K562 (cell line): ENCODE data around the gene GPAT3. TPM values are rescaled to one million over a fixed set of nuclear protein-coding genes. Genes with fewer than 3 reads are reported as not detected.

ENCODE experiments used
- ATAC-seq: fragments of 200-7000 bp; cut with Tn5 transposase; 3 replicates; pipeline ENCODE4 v1.9.1; 2020; ENCODE audit warnings: moderate library complexity
- BruUV-seq: library from RNA; stranded (reverse); fragments of 400-500 nt; replicated peaks from 2 replicates; lab custom pipeline; 2021; lab: Mats Ljungman, UMichigan
- CTCF ChIA-PET: fragments of 300-600 bp; formaldehyde crosslinking; extraction: SDS; loops from one replicate; lab custom pipeline; 2021; ENCODE audit warnings: low intra/inter-chr PET ratio; lab: Yijun Ruan, JAX
- POLR2A ChIA-PET: fragments of 300-600, 350-650 bp; sonication (Branson Sonifier 250); formaldehyde crosslinking; extraction: SDS; loops from one replicate; lab custom pipeline; 2021; ENCODE audit warnings: antibody characterized with exemption, inconsistent platforms; lab: Yijun Ruan, JAX
- DNase-seq, 4 experiments: peaks; one replicate each; pipeline versions ENCODE4 v3.0.0 to v3.0.0-alpha.2; 2011 to 2018; ENCODE audit warnings: low spot score in 3 of 4, mixed read lengths in 3 of 4; ENCODE audit errors: extremely low read depth in 1 of 4
- FAIRE-seq: peaks from 2 replicates; lab custom pipeline; 2011; peaks lifted over from hg19 to GRCh38; lab: Jason Lieb, UNC
- H2AFZ ChIP-seq: 2 replicates; pipeline ENCODE4 v1.6.0; 2011; ENCODE audit warnings: low read depth, low read length, control low read depth, inconsistent platforms
- H3K27ac ChIP-seq: fragments of 200-600 bp; 3 replicates; pipeline ENCODE4 v1.8.0; 2011; ENCODE audit warnings: low read depth, mild to moderate bottlenecking, control low read depth, inconsistent platforms, low read length, moderate library complexity, mixed read lengths; ENCODE audit errors: extremely low read depth
- H3K27me3 ChIP-seq, 2 experiments: fragments of 300-600 bp in 1 of 2; 2 replicates in 1 of 2; 3 replicates in 1 of 2; pipeline versions ENCODE4 v1.6.0 to v1.8.0; 2011; ENCODE audit warnings: inconsistent platforms in 2 of 2, low read length in 2 of 2, mild to moderate bottlenecking in 1 of 2, mixed read lengths in 1 of 2, moderate library complexity in 1 of 2; ENCODE audit not compliant: control insufficient read depth in 2 of 2, insufficient read depth in 2 of 2
- H3K36me3 ChIP-seq: fragments of 300-600 bp; 3 replicates; pipeline ENCODE4 v1.8.0; 2011; ENCODE audit warnings: mild to moderate bottlenecking, low read length, inconsistent platforms; ENCODE audit not compliant: control insufficient read depth, insufficient read depth
- H3K4me1 ChIP-seq, 2 experiments: fragments of 200-600 bp in 1 of 2; replicated peaks in 1 of 2; 2 replicates in 1 of 2; 3 replicates in 1 of 2; pipeline versions ENCODE4 v1.5.1 to v1.8.0; 2011; ENCODE audit warnings: inconsistent platforms in 2 of 2, low read length in 2 of 2, mild to moderate bottlenecking in 1 of 2, mixed read lengths in 1 of 2, moderate library complexity in 1 of 2; ENCODE audit not compliant: control insufficient read depth in 2 of 2, insufficient read depth in 2 of 2
- H3K4me2 ChIP-seq: 2 replicates; pipeline ENCODE4 v1.6.1; 2011; ENCODE audit warnings: low read length, control low read depth, inconsistent platforms, mixed read lengths; ENCODE audit not compliant: insufficient read depth
- H3K4me3 ChIP-seq: fragments of 200-600 bp; sonication (generic), shearing (Covaris generic); 2 replicates; pipeline ENCODE4 v1.5.1; 2016; ENCODE audit warnings: control low read depth, inconsistent platforms
- H3K79me2 ChIP-seq: fragments of 200-600 bp; 3 replicates; pipeline ENCODE4 v1.8.0; 2011; ENCODE audit warnings: low read length, inconsistent platforms; ENCODE audit not compliant: control insufficient read depth, insufficient read depth
- H3K9ac ChIP-seq, 2 experiments: 2 replicates each; pipeline versions ENCODE4 v1.6.0 to v1.6.1; 2011; ENCODE audit warnings: low read depth in 2 of 2, low read length in 2 of 2, control low read depth in 1 of 2, inconsistent platforms in 1 of 2, mild to moderate bottlenecking in 1 of 2, mixed read lengths in 1 of 2; ENCODE audit not compliant: insufficient read depth in 1 of 2
- H3K9me1 ChIP-seq: one replicate; pipeline ENCODE4 v1.6.0; 2011; ENCODE audit warnings: inconsistent platforms, mild to moderate bottlenecking, low read length, moderate library complexity; ENCODE audit not compliant: control insufficient read depth, insufficient read depth
- H3K9me3 ChIP-seq: replicated peaks from 2 replicates; pipeline ENCODE4 v1.5.1; 2011; ENCODE audit warnings: low read depth, low read length, inconsistent platforms; ENCODE audit not compliant: control insufficient read depth, insufficient read depth
- H4K20me1 ChIP-seq: replicated peaks from 2 replicates; pipeline ENCODE4 v1.6.1; 2011; ENCODE audit warnings: low read length, inconsistent platforms, mixed read lengths; ENCODE audit not compliant: control insufficient read depth, insufficient read depth
- BDP1 ChIP-seq: IDR thresholded peaks from 3 replicates; pipeline ENCODE4 v1.6.1; 2011; ENCODE audit not compliant: insufficient read length, insufficient read depth
- CBX2 ChIP-seq: fragments of 200-600 bp; sonication (generic); IDR thresholded peaks from one replicate; pipeline ENCODE4 v1.6.1; 2012; ENCODE audit warnings: mild to moderate bottlenecking, low read length, inconsistent platforms; ENCODE audit not compliant: insufficient read depth, poor library complexity, severe bottlenecking
- CREB5 ChIP-seq: fragments of 250-450 bp; sonication (Bioruptor Pico); IDR thresholded peaks from 2 replicates; pipeline ENCODE4 v1.5.0; 2020; ENCODE audit warnings: mild to moderate bottlenecking
- KLF13 ChIP-seq: fragments of 450-650 bp; IDR thresholded peaks from 2 replicates; pipeline ENCODE4 v1.6.1; 2016; ENCODE audit warnings: missing genetic modification characterization, low read depth, mild to moderate bottlenecking, missing compliant biosample characterization, moderate library complexity, borderline replicate concordance
- MCM5 ChIP-seq: fragments of 450-650 bp; IDR thresholded peaks from 2 replicates; pipeline ENCODE4 v1.6.1; 2016; ENCODE audit warnings: low read depth
- SMAD2 ChIP-seq: fragments of 150-350 bp; IDR thresholded peaks from 2 replicates; pipeline ENCODE4 v1.6.1; 2014; ENCODE audit warnings: low read depth, mild to moderate bottlenecking, low read length
- YY1 ChIP-seq, 3 experiments: IDR thresholded peaks; 2 replicates each; pipeline ENCODE4 v1.6.1; 2011; ENCODE audit warnings: low read length in 2 of 3, mild to moderate bottlenecking in 2 of 3, moderate library complexity in 2 of 3, borderline replicate concordance in 1 of 3, control low read depth in 1 of 3, low read depth in 1 of 3; ENCODE audit not compliant: insufficient read depth in 3 of 3, insufficient replicate concordance in 2 of 3, control insufficient read depth in 1 of 3, insufficient read length in 1 of 3; ENCODE audit errors: extremely low read depth in 1 of 3
- ZNF384 ChIP-seq: IDR thresholded peaks from 2 replicates; pipeline ENCODE4 v1.6.1; 2012; ENCODE audit warnings: low read depth, low read length, improper control_type of control experiment
- ZNF57 ChIP-seq: fragments of 450-650 bp; formaldehyde crosslinking; IDR thresholded peaks from 2 replicates; pipeline ENCODE4 v1.4.0; 2020; ENCODE audit warnings: mild to moderate bottlenecking, moderate library complexity
- ZNF586 ChIP-seq: fragments of 450-650 bp; formaldehyde crosslinking; conservative IDR thresholded peaks from 2 replicates; pipeline ENCODE4 v1.4.0; 2020; ENCODE audit warnings: mild to moderate bottlenecking, moderate library complexity
- WGBS: fragments of 100-300 bp; shearing (Covaris generic); methylation state at CpG from one replicate; pipeline ENCODE4 v1.1.6; 2016; ENCODE audit warnings: low coverage, mixed read lengths; ENCODE audit not compliant: insufficient coverage; ENCODE audit errors: missing lambda C conversion rate; 5-methylcytosine and 5-hydroxymethylcytosine counted together
- in situ Hi-C: fragments of 300-500 bp; cut with MboI; formaldehyde crosslinking; loops from 4 replicates; pipeline ENCODE4 v1.15.0; 2018; ENCODE audit warnings: inconsistent platforms, mixed read lengths
- intact Hi-C: fragments of 100-400 bp; cut with micrococcal nuclease; formaldehyde crosslinking; loops from 2 replicates; pipeline ENCODE4 v1.14.2; 2022
- polyA plus RNA-seq, 8 experiments: library from polyadenylated mRNA; depleted of rRNA in 4 of 8; stranded (reverse) in 5 of 8; unstranded in 3 of 8; fragments of >200 nt; fragmentation: Nextera tagmentation in 2 of 8; fragmentation: Illumina TruSeq in 1 of 8; extraction: Ambion mirVana in 2 of 8; extraction: Trizol in 1 of 8; gene quantifications; 2 replicates each; pipeline versions ENCODE4 v1.2.1 to v1.2.3, GENCODE V29; 2011 to 2014; ENCODE audit warnings: inconsistent platforms in 1 of 8, missing spikeins in 1 of 8
- total RNA-seq, 7 experiments: library from RNA; depleted of rRNA in 6 of 7; stranded (reverse); fragments of >200 nt in 6 of 7; fragmentation: Illumina TruSeq in 2 of 7; extraction: Trizol in 2 of 7; gene quantifications; 2 replicates each; pipeline versions ENCODE4 v1.2.1 to v1.2.3, GENCODE V29; 2011 to 2021; ENCODE audit warnings: low replicate concordance in 1 of 7
- TF ChIP-seq, protein P1 (sequence below): fragments of 250-450 bp; sonication (Bioruptor Pico); IDR thresholded peaks from 2 replicates; pipeline ENCODE4 v1.6.1; 2021; ENCODE audit warnings: mild to moderate bottlenecking
- TF ChIP-seq, protein P2 (sequence below): fragments of 200-800 bp; sonication (Bioruptor generic); IDR thresholded peaks from 2 replicates; pipeline ENCODE4 v1.6.1; 2017; ENCODE audit warnings: missing genetic modification characterization, missing compliant biosample characterization

The GPAT3 gene
- total and polyA plus RNA-seq, 9 of the 15 experiments (the other 6 are each of a cell fraction or from before 2014, with no cell fraction given): 4.1 to 16.1 (median 13.1) TPM

- H3K9me3 ChIP-seq: no peaks in the 10 kb centered on the region
- no peaks in the 10 kb centered on the region for H4K20me1 ChIP-seq
- CTCF ChIA-PET: no interaction called here
- WGBS: 74% methylated on average over 3 of the region's 3 CpGs
- BruUV-seq: TSS peak; percentile 40
- no peaks in the 10 kb centered on the region for H3K4me1 ChIP-seq
- POLR2A ChIA-PET: interaction anchor here (0.6 kb wide), 1 partner anchor 62 kb away, joined by 3 read pairs; no protein-coding TSS in a partner anchor
- H3K4me3 ChIP-seq: no peak overlapping the region
- no peaks in the 10 kb centered on the region for H3K27me3 ChIP-seq
- no peaks in the 10 kb centered on the region for H3K79me2 ChIP-seq
- no peak overlapping the region for H3K27ac ChIP-seq
- no peak overlapping the region for H3K4me2 ChIP-seq
- no peak for DNase-seq
- TF ChIP-seq BDP1 (no peak), MCM5 (no peak), CREB5 (CRISPR knock-in tag) (no peak), ZNF384 (no peak), SMAD2 (no peak), ZNF586 (no peak), ZNF57 (CRISPR knock-in tag) (no peak), CBX2 (no peak), KLF13 (tag) (no peak), YY1 (IDR thresholded peaks at IDR 0.05; ENCODE audit: borderline replicate concordance in 1 of 3, control insufficient read depth in 1 of 3, extremely low read depth in 1 of 3, insufficient read depth in 3 of 3, insufficient read length in 1 of 3, insufficient replicate concordance in 2 of 3, low read depth in 1 of 3, low read length in 2 of 3) (no peak)
- TF ChIP-seq, protein P1, sequence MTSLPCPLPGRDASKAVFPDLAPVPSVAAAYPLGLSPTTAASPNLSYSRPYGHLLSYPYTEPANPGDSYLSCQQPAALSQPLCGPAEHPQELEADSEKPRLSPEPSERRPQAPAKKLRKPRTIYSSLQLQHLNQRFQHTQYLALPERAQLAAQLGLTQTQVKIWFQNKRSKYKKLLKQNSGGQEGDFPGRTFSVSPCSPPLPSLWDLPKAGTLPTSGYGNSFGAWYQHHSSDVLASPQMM (CRISPR knock-in tag): no peak
- TF ChIP-seq, protein P2, sequence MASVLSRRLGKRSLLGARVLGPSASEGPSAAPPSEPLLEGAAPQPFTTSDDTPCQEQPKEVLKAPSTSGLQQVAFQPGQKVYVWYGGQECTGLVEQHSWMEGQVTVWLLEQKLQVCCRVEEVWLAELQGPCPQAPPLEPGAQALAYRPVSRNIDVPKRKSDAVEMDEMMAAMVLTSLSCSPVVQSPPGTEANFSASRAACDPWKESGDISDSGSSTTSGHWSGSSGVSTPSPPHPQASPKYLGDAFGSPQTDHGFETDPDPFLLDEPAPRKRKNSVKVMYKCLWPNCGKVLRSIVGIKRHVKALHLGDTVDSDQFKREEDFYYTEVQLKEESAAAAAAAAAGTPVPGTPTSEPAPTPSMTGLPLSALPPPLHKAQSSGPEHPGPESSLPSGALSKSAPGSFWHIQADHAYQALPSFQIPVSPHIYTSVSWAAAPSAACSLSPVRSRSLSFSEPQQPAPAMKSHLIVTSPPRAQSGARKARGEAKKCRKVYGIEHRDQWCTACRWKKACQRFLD (CRISPR knock-in tag): no peak
- intact Hi-C loops: no loop called here
- H3K9ac ChIP-seq: no peak overlapping the region
- in situ Hi-C loops: no loop called here
- H3K9me1 ChIP-seq: no peaks in the 10 kb centered on the region
- FAIRE-seq: no peak
- H2AFZ ChIP-seq: no peak overlapping the region
- no peaks in the 10 kb centered on the region for H3K36me3 ChIP-seq
- no peak for ATAC-seq
Measured at GRCh38 chr4:83605210-83605609, 69.3 kb downstream of the GPAT3 start.
